GM23248 (cell line): ENCODE measurements around the gene PRICKLE2. TPM values are rescaled to one million over a fixed set of nuclear protein-coding genes. Genes with fewer than 3 reads are reported as not detected.

Source experiments
- DNase-seq: peaks from one replicate; pipeline ENCODE4 v3.0.0-alpha.2; 2015
- H2AFZ ChIP-seq: fragments of 200-600 bp; sonication (generic); 2 replicates; pipeline ENCODE4 v1.6.1; 2016; ENCODE audit warnings: antibody characterized with exemption
- H3F3A ChIP-seq: fragments of 200-600 bp; sonication (generic); 2 replicates; pipeline ENCODE4 v1.6.1; 2016; ENCODE audit warnings: mild to moderate bottlenecking, antibody characterized with exemption, mixed run types; ENCODE audit not compliant: insufficient read depth
- H3K27ac ChIP-seq: fragments of 200-600 bp; sonication (generic); 2 replicates; pipeline ENCODE4 v1.5.1; 2016; ENCODE audit warnings: mild to moderate bottlenecking
- H3K27me3 ChIP-seq: fragments of 200-600 bp; sonication (generic); replicated peaks from 2 replicates; pipeline ENCODE4 v1.6.1; 2016; ENCODE audit warnings: mild to moderate bottlenecking; ENCODE audit not compliant: insufficient read depth
- H3K36me3 ChIP-seq: fragments of 200-600 bp; sonication (generic); 2 replicates; pipeline ENCODE4 v1.6.1; 2016; ENCODE audit warnings: low read depth, mild to moderate bottlenecking
- H3K4me1 ChIP-seq: fragments of 200-600 bp; sonication (generic); 2 replicates; pipeline ENCODE4 v1.6.1; 2016; ENCODE audit warnings: mild to moderate bottlenecking; ENCODE audit not compliant: insufficient read depth
- H3K4me2 ChIP-seq: fragments of 200-600 bp; sonication (generic); one replicate; pipeline ENCODE4 v1.6.1; 2016; ENCODE audit warnings: mild to moderate bottlenecking; ENCODE audit not compliant: unreplicated experiment
- H3K4me3 ChIP-seq: fragments of 200-600 bp; sonication (generic); 2 replicates; pipeline ENCODE4 v1.5.1; 2016; ENCODE audit warnings: mild to moderate bottlenecking
- H3K79me2 ChIP-seq: fragments of 200-600 bp; sonication (generic); 2 replicates; pipeline ENCODE4 v1.6.1; 2016; ENCODE audit warnings: mild to moderate bottlenecking; ENCODE audit not compliant: insufficient read depth
- H3K9ac ChIP-seq: fragments of 200-600 bp; sonication (generic); 2 replicates; pipeline ENCODE4 v1.6.1; 2016; ENCODE audit warnings: mild to moderate bottlenecking
- H3K9me2 ChIP-seq: fragments of 200-600 bp; sonication (generic); 2 replicates; pipeline ENCODE4 v1.6.1; 2016; ENCODE audit warnings: mixed run types, mild to moderate bottlenecking, moderate library complexity; ENCODE audit not compliant: insufficient read depth
- H3K9me3 ChIP-seq: fragments of 200-600 bp; sonication (generic); one replicate; pipeline ENCODE4 v1.6.1; 2017; ENCODE audit warnings: low read depth
- H4K20me1 ChIP-seq: fragments of 200-600 bp; sonication (generic); 2 replicates; pipeline ENCODE4 v1.6.0; 2016; ENCODE audit not compliant: insufficient read depth
- EZH2 ChIP-seq: fragments of 200-600 bp; sonication (generic); IDR thresholded peaks from 2 replicates; pipeline ENCODE4 v1.6.1; 2018; ENCODE audit warnings: antibody characterized with exemption, mild to moderate bottlenecking; ENCODE audit not compliant: insufficient read depth, poor library complexity, severe bottlenecking
- EZH2phosphoT487 ChIP-seq: fragments of 200-600 bp; sonication (generic); IDR thresholded peaks from 2 replicates; pipeline ENCODE4 v1.6.1; 2018; ENCODE audit warnings: antibody characterized with exemption, moderate library complexity, mild to moderate bottlenecking, low read depth; ENCODE audit not compliant: insufficient read depth
- WGBS, 2 experiments: methylation state at CpG; one replicate each; pipeline ENCODE4 v1.1.6; 2015 to 2017; ENCODE audit warnings: low lambda C conversion rate in 2 of 2, low coverage in 1 of 2; ENCODE audit errors: missing lambda C conversion rate in 2 of 2; 5-methylcytosine and 5-hydroxymethylcytosine counted together
- in situ Hi-C: fragments of 300-500 bp; cut with MboI; formaldehyde crosslinking; loops from 2 replicates; pipeline ENCODE4 v1.15.0; 2020
- polyA plus RNA-seq: library from polyadenylated mRNA; unstranded; fragments of >200 nt; fragmentation: Nextera tagmentation; extraction: Ambion mirVana; gene quantifications from 2 replicates; pipeline ENCODE4 v1.2.1, GENCODE V29; 2016
- total RNA-seq: library from RNA; depleted of rRNA; stranded (reverse); fragments of >200 nt; shearing (Covaris generic); gene quantifications from 2 replicates; pipeline ENCODE4 v1.2.3, GENCODE V29; 2014

The PRICKLE2 gene
- total and polyA plus RNA-seq, 2 experiments from 2014 or later: 7.3 to 19.6 TPM

GRCh38 chr3:64048631-64049061 lies 176.6 kb downstream of the PRICKLE2 start:
- H3K4me1 ChIP-seq: peaks cover 20% of the 10 kb centered on the region
- no peak overlapping the region for H3K4me3 ChIP-seq
- no peaks in the 10 kb centered on the region for H3K79me2 ChIP-seq
- H3K27ac ChIP-seq: peak overlapping the region; percentile 52
- DNase-seq: peak; percentile 67
- H3K9me2 ChIP-seq: no peaks in the 10 kb centered on the region
- TF ChIP-seq EZH2phosphoT487 (no peak), EZH2 (no peak)
- 26 to 29% methylated on average over 3 of the region's 3 CpGs for WGBS, 2 experiments
- H3F3A ChIP-seq: peaks cover 23% of the 10 kb centered on the region
- in situ Hi-C loops: loop anchor here (25.0 kb wide), 1 partner anchor 214 kb away; no protein-coding TSS in a partner anchor
- H3K27me3 ChIP-seq: no peaks in the 10 kb centered on the region
- no peaks in the 10 kb centered on the region for H4K20me1 ChIP-seq
- H3K4me2 ChIP-seq: peak overlapping the region; percentile 11
- no peak overlapping the region for H2AFZ ChIP-seq
- H3K9me3 ChIP-seq: no peaks in the 10 kb centered on the region
- H3K9ac ChIP-seq: no peak overlapping the region
- no peaks in the 10 kb centered on the region for H3K36me3 ChIP-seq

- H3K36me3 ChIP-seq: no peaks in the 10 kb centered on the region
- H3F3A ChIP-seq: peaks cover 23% of the 10 kb centered on the region
- no peaks in the 10 kb centered on the region for H3K9me3 ChIP-seq
- DNase-seq: no peak
- no peaks in the 10 kb centered on the region for H3K79me2 ChIP-seq
- no peaks in the 10 kb centered on the region for H3K9me2 ChIP-seq
- WGBS, 2 experiments: 97% methylated on average over 7 of the region's 7 CpGs
- in situ Hi-C loops: loop anchor here (25.0 kb wide), 1 partner anchor 215 kb away; no protein-coding TSS in a partner anchor
- no peak overlapping the region for H3K27ac ChIP-seq
- no peaks in the 10 kb centered on the region for H3K27me3 ChIP-seq
- no peaks in the 10 kb centered on the region for H4K20me1 ChIP-seq
- no peak overlapping the region for H3K4me2 ChIP-seq
- H3K9ac ChIP-seq: no peak overlapping the region
- 0 out of 2 replicates have a peak overlapping the region, but pooled peaks have one; percentile 15 for H2AFZ ChIP-seq
- no peak for TF ChIP-seq EZH2
- TF ChIP-seq EZH2phosphoT487: no peak
- H3K4me1 ChIP-seq: peaks cover 20% of the 10 kb centered on the region
- H3K4me3 ChIP-seq: no peak overlapping the region
Observed at GRCh38 chr3:64047787-64048186, 177.5 kb downstream of the PRICKLE2 start.

GRCh38 chr3:64046996-64047594 lies 178.2 kb downstream of the PRICKLE2 start:
- H3K4me2 ChIP-seq: no peak overlapping the region

GRCh38 chr3:64046592-64046991 lies 178.7 kb downstream of the PRICKLE2 start:
- TF ChIP-seq EZH2 (no peak), EZH2phosphoT487 (no peak)
- 93% methylated on average over 3 of the region's 3 CpGs for WGBS, 2 experiments
- DNase-seq: no peak

More at GRCh38 chr3:64046996-64047594, 178.2 kb downstream of the PRICKLE2 start:
- Histone ChIP-seq H3F3A (peaks cover 23% of the 10 kb centered on the region), H3K9ac (no peak overlapping the region), H3K9me3 (no peaks in the 10 kb centered on the region), H3K9me2 (no peaks in the 10 kb centered on the region), H3K36me3 (no peaks in the 10 kb centered on the region), H3K4me1 (peaks cover 20% of the 10 kb centered on the region), H4K20me1 (no peaks in the 10 kb centered on the region), H2AFZ (no peak overlapping the region), H3K27me3 (no peaks in the 10 kb centered on the region), H3K4me3 (no peak overlapping the region), H3K79me2 (no peaks in the 10 kb centered on the region), H3K27ac (no peak overlapping the region)
- DNase-seq: no peak
- no peak for TF ChIP-seq EZH2phosphoT487
- WGBS, 2 experiments: 50 to 51% methylated on average over 6 of the region's 6 CpGs
- in situ Hi-C loops: loop anchor here (25.0 kb wide), 1 partner anchor 215 kb away; no protein-coding TSS in a partner anchor

More at GRCh38 chr3:64046592-64046991, 178.7 kb downstream of the PRICKLE2 start:
- no peaks in the 10 kb centered on the region for H3K79me2 ChIP-seq
- no peaks in the 10 kb centered on the region for H3K9me2 ChIP-seq
- H3K36me3 ChIP-seq: no peaks in the 10 kb centered on the region
- H4K20me1 ChIP-seq: no peaks in the 10 kb centered on the region
- H3K4me1 ChIP-seq: peaks cover 20% of the 10 kb centered on the region
- no peak overlapping the region for H3K4me2 ChIP-seq
- H3K9me3 ChIP-seq: no peaks in the 10 kb centered on the region
- no peaks in the 10 kb centered on the region for H3K27me3 ChIP-seq
- H2AFZ ChIP-seq: no peak overlapping the region
- H3K4me3 ChIP-seq: no peak overlapping the region
- H3K9ac ChIP-seq: no peak overlapping the region
- H3K27ac ChIP-seq: no peak overlapping the region
- in situ Hi-C loops: loop anchor here (25.0 kb wide), 1 partner anchor 216 kb away; no protein-coding TSS in a partner anchor
- H3F3A ChIP-seq: peaks cover 23% of the 10 kb centered on the region
